ENCODE results near the gene KLHL29. TPM values are rescaled to one million over a fixed set of nuclear protein-coding genes. Genes with fewer than 3 reads are reported as not detected.

KLHL29 gene
- total RNA-seq, 3 donors from 2014 or later (not counting 1 experiment from before 2014, with no cell fraction given): 0.24 to 0.43 (median 0.33) TPM

- DNase-seq (peak in 1 of 2 donors; percentile 37), ATAC-seq (peak; percentile 1 to 59 (median 39))
- intact Hi-C loops (cut with micrococcal nuclease): no loop called here
- Mint-ChIP-seq H3K4me3 (peak overlapping the region; percentile 28), H3K27me3 (ENCODE audit: low read depth in 2 of 2) (peaks cover 60 to 62% of the 10 kb centered on the region in 2 donors), H3K9me3 (no peaks in the 10 kb centered on the region), H3K36me3 (no peaks in the 10 kb centered on the region), H3K27ac (no peak overlapping the region), H3K4me1 (peaks cover 19 to 20% of the 10 kb centered on the region in 2 donors)
- under 1% methylated on average over 52 of the region's 52 CpGs for WGBS (ENCODE audit: insufficient coverage)
- no peaks in the 10 kb centered on the region for H3K9me3 ChIP-seq (ENCODE audit: control insufficient read depth, insufficient read depth, low read length)
- peak overlapping the region; percentile 21 for H3K4me3 ChIP-seq (ENCODE audit: low read length)
- H3K27me3 ChIP-seq (ENCODE audit: control insufficient read depth, insufficient read depth, low read length): peaks cover 8% of the 10 kb centered on the region
- no peak overlapping the region for H3K27ac ChIP-seq (ENCODE audit: low read length)
- H3K4me1 ChIP-seq (ENCODE audit: control insufficient read depth, insufficient read depth, low read length): peaks cover 20% of the 10 kb centered on the region
- TF ChIP-seq CTCF (IDR thresholded peaks at IDR 0.05): no peak
- no peaks in the 10 kb centered on the region for H3K36me3 ChIP-seq (ENCODE audit: control insufficient read depth, insufficient read depth, low read length)
Measured at GRCh38 chr2:23385351-23385747, 370 bp downstream of the KLHL29 start.

- DNase-seq (no peak), ATAC-seq (peak in 1 of 3 donors; percentile 17)
- Mint-ChIP-seq H3K27ac (no peak overlapping the region), H3K36me3 (no peaks in the 10 kb centered on the region), H3K4me1 (peaks cover 15% of the 10 kb centered on the region in 2 donors), H3K9me3 (no peaks in the 10 kb centered on the region), H3K27me3 (ENCODE audit: low read depth in 2 of 2) (peaks cover 60 to 65% of the 10 kb centered on the region in 2 donors), H3K4me3 (peak overlapping the region; percentile 86)
- Histone ChIP-seq H3K9me3 (ENCODE audit: control insufficient read depth, insufficient read depth, low read length) (no peaks in the 10 kb centered on the region), H3K27me3 (ENCODE audit: control insufficient read depth, insufficient read depth, low read length) (peaks cover 7% of the 10 kb centered on the region), H3K4me3 (ENCODE audit: low read length) (no peak overlapping the region), H3K36me3 (ENCODE audit: control insufficient read depth, insufficient read depth, low read length) (no peaks in the 10 kb centered on the region), H3K4me1 (ENCODE audit: control insufficient read depth, insufficient read depth, low read length) (peaks cover 15% of the 10 kb centered on the region), H3K27ac (ENCODE audit: low read length) (no peak overlapping the region)
- no peak for TF ChIP-seq CTCF (IDR thresholded peaks at IDR 0.05)
- WGBS (ENCODE audit: insufficient coverage): 2% methylated on average over 63 of the region's 63 CpGs
- intact Hi-C loops (cut with micrococcal nuclease): no loop called here
Measured at GRCh38 chr2:23385748-23386338, 864 bp downstream of the KLHL29 start.

GRCh38 chr2:23386339-23387220 is 1.6 kb downstream of the KLHL29 start:
- no peak for ATAC-seq
- Mint-ChIP-seq H3K9me3 (no peaks in the 10 kb centered on the region), H3K27ac (no peak overlapping the region), H3K4me3 (peak overlapping the region; percentile 86), H3K27me3 (ENCODE audit: low read depth in 2 of 2) (peaks cover 64 to 72% of the 10 kb centered on the region in 2 donors), H3K36me3 (no peaks in the 10 kb centered on the region), H3K4me1 (peaks cover 12% of the 10 kb centered on the region in 2 donors)
- Histone ChIP-seq H3K27me3 (ENCODE audit: control insufficient read depth, insufficient read depth, low read length) (peaks cover 11% of the 10 kb centered on the region), H3K36me3 (ENCODE audit: control insufficient read depth, insufficient read depth, low read length) (no peaks in the 10 kb centered on the region), H3K4me3 (ENCODE audit: low read length) (no peak overlapping the region), H3K27ac (ENCODE audit: low read length) (no peak overlapping the region), H3K9me3 (ENCODE audit: control insufficient read depth, insufficient read depth, low read length) (no peaks in the 10 kb centered on the region), H3K4me1 (ENCODE audit: control insufficient read depth, insufficient read depth, low read length) (peaks cover 12% of the 10 kb centered on the region)
- WGBS (ENCODE audit: insufficient coverage): 2% methylated on average over 88 of the region's 91 CpGs
- TF ChIP-seq CTCF (IDR thresholded peaks at IDR 0.05): no peak
- intact Hi-C loops (cut with micrococcal nuclease): no loop called here
- peak in 1 of 2 donors; percentile 24 for DNase-seq
